HepG2 (cell line): ENCODE results near the gene MYOF. TPM values are rescaled to one million over a fixed set of nuclear protein-coding genes. Genes with fewer than 3 reads are reported as not detected.

Experiments used
- ARNT2 ChIP-seq: sonication (generic); formaldehyde crosslinking; IDR thresholded peaks from 2 replicates; pipeline ENCODE4 v1.8.0; 2022; ENCODE audit warnings: mild to moderate bottlenecking, low read depth, missing genetic modification reagents, moderate library complexity
- DR1 ChIP-seq: sonication (generic); formaldehyde crosslinking; IDR thresholded peaks from 2 replicates; pipeline ENCODE4 v1.8.0; 2021; ENCODE audit warnings: mild to moderate bottlenecking, missing genetic modification reagents, inconsistent platforms
- PRMT3 ChIP-seq: sonication (generic); formaldehyde crosslinking; IDR thresholded peaks from 2 replicates; pipeline ENCODE4 v1.8.1; 2022; ENCODE audit warnings: low read depth, mild to moderate bottlenecking, moderate library complexity, missing genetic modification reagents, borderline replicate concordance
- SKIL ChIP-seq: sonication (generic); formaldehyde crosslinking; IDR thresholded peaks from 2 replicates; pipeline ENCODE4 v1.8.0; 2022; ENCODE audit warnings: missing genetic modification reagents, mild to moderate bottlenecking, moderate library complexity, borderline replicate concordance
- TBL1XR1 ChIP-seq: fragments of 150-350 bp; IDR thresholded peaks from 2 replicates; pipeline ENCODE4 v1.6.1; 2014; ENCODE audit warnings: borderline replicate concordance, low read length; ENCODE audit not compliant: partially characterized antibody
- TFE3 ChIP-seq: IDR thresholded peaks from 2 replicates; pipeline ENCODE4 v1.6.1; 2016
- ZNF180 ChIP-seq: sonication (generic); formaldehyde crosslinking; IDR thresholded peaks from 2 replicates; pipeline ENCODE4 v1.4.0; 2020; ENCODE audit warnings: low read depth, missing genetic modification reagents, borderline replicate concordance
- ZNF501 ChIP-seq: sonication (generic); formaldehyde crosslinking; IDR thresholded peaks from 2 replicates; pipeline ENCODE4 v1.5.1; 2020; ENCODE audit warnings: mild to moderate bottlenecking, moderate library complexity, missing genetic modification reagents
- ZNF768 ChIP-seq: sonication (generic); formaldehyde crosslinking; IDR thresholded peaks from 2 replicates; pipeline ENCODE4 v1.4.0; 2020; ENCODE audit warnings: missing genetic modification reagents
- ZNF776 ChIP-seq: sonication (generic); formaldehyde crosslinking; IDR thresholded peaks from 2 replicates; pipeline ENCODE4 v1.4.0; 2020; ENCODE audit warnings: mild to moderate bottlenecking, missing genetic modification reagents
- ZNF878 ChIP-seq: sonication (generic); formaldehyde crosslinking; IDR thresholded peaks from 2 replicates; pipeline ENCODE4 v1.8.1; 2023; ENCODE audit warnings: mild to moderate bottlenecking, missing genetic modification reagents, moderate library complexity
- ZSCAN21 ChIP-seq: sonication (generic); formaldehyde crosslinking; IDR thresholded peaks from 2 replicates; pipeline ENCODE4 v1.8.0; 2022; ENCODE audit warnings: mild to moderate bottlenecking, missing genetic modification reagents, moderate library complexity, borderline replicate concordance
- polyA plus RNA-seq, 8 experiments: library from polyadenylated mRNA; depleted of rRNA in 3 of 8; stranded (reverse) in 7 of 8; unstranded in 1 of 8; fragments of >200 nt; fragmentation: Illumina TruSeq in 4 of 8; extraction: Trizol in 4 of 8; gene quantifications; 2 replicates each; pipeline versions ENCODE4 v1.2.1 to v1.2.3, GENCODE V29; 2011 to 2016; ENCODE audit warnings: low read depth in 4 of 8, missing spikeins in 1 of 8, mixed read lengths in 1 of 8; ENCODE audit not compliant: insufficient read depth in 1 of 8
- total RNA-seq, 5 experiments: library from RNA; depleted of rRNA; stranded (reverse); fragments of >200 nt; fragmentation: Illumina TruSeq; extraction: Trizol; gene quantifications; 2 replicates each; pipeline ENCODE4 v1.2.3, GENCODE V29; 2016; ENCODE audit warnings: low read depth in 1 of 5
- TF ChIP-seq, protein P1 (sequence below): IDR thresholded peaks from 2 replicates; pipeline ENCODE4 v1.4.0; 2020; ENCODE audit warnings: mild to moderate bottlenecking, missing genetic modification reagents
- TF ChIP-seq, protein P2 (sequence below): sonication (generic); formaldehyde crosslinking; IDR thresholded peaks from 2 replicates; pipeline ENCODE4 v1.5.1; 2020; ENCODE audit warnings: mild to moderate bottlenecking, moderate library complexity, missing genetic modification reagents
- TF ChIP-seq, protein P3 (sequence below): sonication (generic); formaldehyde crosslinking; IDR thresholded peaks from 2 replicates; pipeline ENCODE4 v1.4.0; 2020; ENCODE audit warnings: missing genetic modification reagents

The MYOF gene
- total and polyA plus RNA-seq, 2 of the 13 experiments (the other 11 are each of a cell fraction or from before 2014, with no cell fraction given): 0.18 to 0.42 TPM

DNA sequence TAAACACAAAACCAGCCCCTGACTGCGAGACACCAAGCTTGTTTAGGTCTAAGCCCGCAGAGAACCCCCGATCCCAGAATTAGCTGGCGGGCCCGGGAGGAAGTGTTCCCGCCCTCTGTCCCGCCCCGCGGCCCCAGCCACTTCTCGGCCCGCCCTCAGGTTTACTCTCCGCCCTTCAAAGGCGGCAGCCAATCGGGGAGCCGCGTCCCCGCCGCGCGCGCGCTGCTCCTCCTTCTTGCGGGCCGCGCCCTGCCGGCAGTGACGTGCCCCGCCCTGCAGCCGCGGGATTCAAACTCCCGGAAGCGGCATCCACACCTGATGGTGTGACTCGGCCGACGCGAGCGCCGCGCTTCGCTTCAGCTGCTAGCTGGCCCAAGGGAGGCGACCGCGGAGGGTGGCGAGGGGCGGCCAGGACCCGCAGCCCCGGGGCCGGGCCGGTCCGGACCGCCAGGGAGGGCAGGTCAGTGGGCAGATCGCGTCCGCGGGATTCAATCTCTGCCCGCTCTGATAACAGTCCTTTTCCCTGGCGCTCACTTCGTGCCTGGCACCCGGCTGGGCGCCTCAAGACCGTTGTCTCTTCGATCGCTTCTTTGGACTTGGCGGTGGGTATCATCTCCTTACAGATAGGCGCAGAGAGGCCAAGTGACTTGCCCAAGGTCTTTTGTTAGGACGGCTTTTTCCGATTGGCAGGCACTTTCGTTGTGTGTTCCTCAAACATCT is 14.3 kb upstream of the MYOF start, which contains the start of gene CEP55 (continued):
- TF ChIP-seq, protein P1, sequence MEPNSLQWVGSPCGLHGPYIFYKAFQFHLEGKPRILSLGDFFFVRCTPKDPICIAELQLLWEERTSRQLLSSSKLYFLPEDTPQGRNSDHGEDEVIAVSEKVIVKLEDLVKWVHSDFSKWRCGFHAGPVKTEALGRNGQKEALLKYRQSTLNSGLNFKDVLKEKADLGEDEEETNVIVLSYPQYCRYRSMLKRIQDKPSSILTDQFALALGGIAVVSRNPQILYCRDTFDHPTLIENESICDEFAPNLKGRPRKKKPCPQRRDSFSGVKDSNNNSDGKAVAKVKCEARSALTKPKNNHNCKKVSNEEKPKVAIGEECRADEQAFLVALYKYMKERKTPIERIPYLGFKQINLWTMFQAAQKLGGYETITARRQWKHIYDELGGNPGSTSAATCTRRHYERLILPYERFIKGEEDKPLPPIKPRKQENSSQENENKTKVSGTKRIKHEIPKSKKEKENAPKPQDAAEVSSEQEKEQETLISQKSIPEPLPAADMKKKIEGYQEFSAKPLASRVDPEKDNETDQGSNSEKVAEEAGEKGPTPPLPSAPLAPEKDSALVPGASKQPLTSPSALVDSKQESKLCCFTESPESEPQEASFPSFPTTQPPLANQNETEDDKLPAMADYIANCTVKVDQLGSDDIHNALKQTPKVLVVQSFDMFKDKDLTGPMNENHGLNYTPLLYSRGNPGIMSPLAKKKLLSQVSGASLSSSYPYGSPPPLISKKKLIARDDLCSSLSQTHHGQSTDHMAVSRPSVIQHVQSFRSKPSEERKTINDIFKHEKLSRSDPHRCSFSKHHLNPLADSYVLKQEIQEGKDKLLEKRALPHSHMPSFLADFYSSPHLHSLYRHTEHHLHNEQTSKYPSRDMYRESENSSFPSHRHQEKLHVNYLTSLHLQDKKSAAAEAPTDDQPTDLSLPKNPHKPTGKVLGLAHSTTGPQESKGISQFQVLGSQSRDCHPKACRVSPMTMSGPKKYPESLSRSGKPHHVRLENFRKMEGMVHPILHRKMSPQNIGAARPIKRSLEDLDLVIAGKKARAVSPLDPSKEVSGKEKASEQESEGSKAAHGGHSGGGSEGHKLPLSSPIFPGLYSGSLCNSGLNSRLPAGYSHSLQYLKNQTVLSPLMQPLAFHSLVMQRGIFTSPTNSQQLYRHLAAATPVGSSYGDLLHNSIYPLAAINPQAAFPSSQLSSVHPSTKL (CRISPR knock-in tag): peak; percentile 54; the same call in 1 of the 2 replicates
- TF ChIP-seq PRMT3: peak; percentile 71; the same call in 1 of the 2 replicates
- TF ChIP-seq, protein P2, sequence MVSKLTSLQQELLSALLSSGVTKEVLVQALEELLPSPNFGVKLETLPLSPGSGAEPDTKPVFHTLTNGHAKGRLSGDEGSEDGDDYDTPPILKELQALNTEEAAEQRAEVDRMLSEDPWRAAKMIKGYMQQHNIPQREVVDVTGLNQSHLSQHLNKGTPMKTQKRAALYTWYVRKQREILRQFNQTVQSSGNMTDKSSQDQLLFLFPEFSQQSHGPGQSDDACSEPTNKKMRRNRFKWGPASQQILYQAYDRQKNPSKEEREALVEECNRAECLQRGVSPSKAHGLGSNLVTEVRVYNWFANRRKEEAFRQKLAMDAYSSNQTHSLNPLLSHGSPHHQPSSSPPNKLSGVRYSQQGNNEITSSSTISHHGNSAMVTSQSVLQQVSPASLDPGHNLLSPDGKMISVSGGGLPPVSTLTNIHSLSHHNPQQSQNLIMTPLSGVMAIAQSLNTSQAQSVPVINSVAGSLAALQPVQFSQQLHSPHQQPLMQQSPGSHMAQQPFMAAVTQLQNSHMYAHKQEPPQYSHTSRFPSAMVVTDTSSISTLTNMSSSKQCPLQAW (CRISPR knock-in tag): peak; percentile 79
- TF ChIP-seq ZNF501 (CRISPR knock-in tag): peak; percentile 77
- TF ChIP-seq SKIL (CRISPR knock-in tag): peak; percentile 72
- peak; percentile 98 for TF ChIP-seq ZNF878
- TF ChIP-seq, protein P3, sequence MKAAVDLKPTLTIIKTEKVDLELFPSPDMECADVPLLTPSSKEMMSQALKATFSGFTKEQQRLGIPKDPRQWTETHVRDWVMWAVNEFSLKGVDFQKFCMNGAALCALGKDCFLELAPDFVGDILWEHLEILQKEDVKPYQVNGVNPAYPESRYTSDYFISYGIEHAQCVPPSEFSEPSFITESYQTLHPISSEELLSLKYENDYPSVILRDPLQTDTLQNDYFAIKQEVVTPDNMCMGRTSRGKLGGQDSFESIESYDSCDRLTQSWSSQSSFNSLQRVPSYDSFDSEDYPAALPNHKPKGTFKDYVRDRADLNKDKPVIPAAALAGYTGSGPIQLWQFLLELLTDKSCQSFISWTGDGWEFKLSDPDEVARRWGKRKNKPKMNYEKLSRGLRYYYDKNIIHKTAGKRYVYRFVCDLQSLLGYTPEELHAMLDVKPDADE (CRISPR knock-in tag): peak; percentile 56; the same call in 1 of the 2 replicates
- TF ChIP-seq ARNT2 (CRISPR knock-in tag): peak; percentile 98
- TF ChIP-seq ZSCAN21: peak; percentile 57; the same call in 1 of the 2 replicates
- TF ChIP-seq DR1: peak; percentile 78; the same call in 1 of the 2 replicates
- no peak for TF ChIP-seq ZNF180 (CRISPR knock-in tag)
- no peak for TF ChIP-seq TBL1XR1
- TF ChIP-seq TFE3 (CRISPR knock-in tag): peak; percentile 51; the same call in 1 of the 2 replicates
- TF ChIP-seq ZNF776 (CRISPR knock-in tag): peak; percentile 56; the same call in 1 of the 2 replicates
- peak; percentile 16; the same call in 1 of the 2 replicates for TF ChIP-seq ZNF768 (CRISPR knock-in tag)
